HG02840 (cell line): Measurements from ENCODE around the gene DUOX2.

Experiments used
- ATAC-seq: cut with Tn5 transposase; IDR thresholded peaks from one replicate; pipeline ENCODE4 v1.9.1; 2021; ENCODE audit warnings: mild to moderate bottlenecking, moderate library complexity, moderate number of reproducible peaks; ENCODE audit not compliant: unreplicated experiment, low FRiP score

DUOX2 gene

GRCh38 chr15:45114076-45114750 is at the start of gene DUOX2, which contains the start of gene DUOXA2:
Gene DUOX2 (minus strand): TSS chr15:45114172. CDS start chr15:45113411, 761 bp downstream.
Gene DUOXA2 (plus strand): TSS chr15:45114326. CDS start chr15:45114606, 280 bp downstream.
- no peak for ATAC-seq

GRCh38 chr15:45163508-45163856 is 49.5 kb upstream of the DUOX2 start:
- ATAC-seq = no peak

- ATAC-seq = peak; percentile 42
Measured at GRCh38 chr15:45162771-45163507, 49.0 kb upstream of the DUOX2 start.

- no peak for ATAC-seq
Measured at GRCh38 chr15:45161666-45162065, 47.7 kb upstream of the DUOX2 start.

GRCh38 chr15:45157974-45158373 is 44.0 kb upstream of the DUOX2 start:
- no peak for ATAC-seq

- no peak for ATAC-seq
Measured at GRCh38 chr15:45156744-45157455, 42.9 kb upstream of the DUOX2 start.

- ATAC-seq = no peak
Measured at GRCh38 chr15:45155739-45156138, 41.8 kb upstream of the DUOX2 start.

GRCh38 chr15:45151998-45152828 is 38.2 kb upstream of the DUOX2 start:
- no peak for ATAC-seq

- ATAC-seq = no peak
Measured at GRCh38 chr15:45150997-45151396, 37.0 kb upstream of the DUOX2 start.

- no peak for ATAC-seq
Measured at GRCh38 chr15:45150481-45150880, 36.5 kb upstream of the DUOX2 start.

- ATAC-seq = no peak
Measured at GRCh38 chr15:45149060-45149459, 35.1 kb upstream of the DUOX2 start.

GRCh38 chr15:45148076-45149059 is 34.4 kb upstream of the DUOX2 start:
- ATAC-seq = no peak

GRCh38 chr15:45147606-45148005 is 33.6 kb upstream of the DUOX2 start:
- ATAC-seq = no peak

- no peak for ATAC-seq
Measured at GRCh38 chr15:45146405-45146804, 32.4 kb upstream of the DUOX2 start.

GRCh38 chr15:45144775-45145174 is 30.8 kb upstream of the DUOX2 start:
- no peak for ATAC-seq

GRCh38 chr15:45143946-45144345 is 30.0 kb upstream of the DUOX2 start:
- ATAC-seq = no peak

GRCh38 chr15:45143056-45143455 is 29.1 kb upstream of the DUOX2 start:
- ATAC-seq = no peak

- ATAC-seq = no peak
Measured at GRCh38 chr15:45141386-45141785, 27.4 kb upstream of the DUOX2 start.

GRCh38 chr15:45140557-45141250 is 26.7 kb upstream of the DUOX2 start:
- no peak for ATAC-seq
